ENCODE results near the gene ANO2.

Gene ANO2

GRCh38 chr12:5770727-5771126, 174.3 kb downstream of the ANO2 start:
- no peak for DNase-seq

- no peak for DNase-seq
These were observed 176.4 kb downstream of the ANO2 start for GRCh38 chr12:5768581-5769196.

DNA sequence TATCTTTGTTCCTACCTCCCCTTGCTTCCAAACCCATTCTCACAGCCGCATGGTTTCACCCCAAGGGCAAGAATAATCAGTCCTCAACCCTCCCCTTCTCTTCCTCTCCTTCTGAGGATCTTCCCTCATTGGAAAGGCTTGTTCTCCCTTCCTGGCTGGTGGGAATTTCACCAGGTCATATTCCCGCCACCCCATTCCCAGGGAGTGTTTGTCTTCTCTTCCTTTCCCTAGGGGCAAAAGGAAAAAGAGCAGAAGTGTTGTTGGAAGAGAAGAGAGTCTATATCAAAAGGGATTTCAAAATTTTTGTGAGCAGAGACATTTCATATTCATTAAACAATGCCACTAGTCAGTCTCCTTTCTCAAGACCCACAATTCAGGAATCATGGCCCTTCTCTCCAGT, 176.9 kb downstream of the ANO2 start:
- DNase-seq = no peak

GRCh38 chr12:5758347-5758746, 186.7 kb downstream of the ANO2 start:
- DNase-seq = no peak

DNA sequence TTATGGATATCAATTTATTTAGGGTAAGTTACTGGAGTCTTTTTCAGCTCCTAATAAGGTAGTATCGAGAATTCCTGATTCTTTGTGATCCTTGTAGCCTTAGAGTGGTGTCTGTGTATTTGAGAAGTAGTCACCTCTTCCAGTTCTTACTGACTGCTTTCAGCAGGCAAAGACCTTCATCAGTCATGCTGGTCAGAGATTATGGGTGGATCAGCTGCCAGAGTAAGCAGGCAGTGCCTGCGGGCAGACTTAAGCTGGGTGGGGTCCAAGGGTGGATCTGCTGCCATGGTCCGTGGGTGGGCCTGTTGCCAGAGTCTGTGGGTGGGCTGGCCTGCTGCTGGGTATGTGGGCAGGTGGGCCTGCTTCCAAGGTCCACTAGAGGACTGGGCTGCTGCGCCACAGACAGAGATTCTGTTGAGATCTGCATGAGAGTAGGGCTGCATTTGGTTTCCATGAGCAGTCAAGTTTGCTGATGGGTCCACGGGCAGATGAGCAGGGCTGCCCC, 188.7 kb downstream of the ANO2 start:
- no peak for DNase-seq

- no peak for DNase-seq
These were observed 197.0 kb downstream of the ANO2 start for GRCh38 chr12:5748027-5748426.

DNA sequence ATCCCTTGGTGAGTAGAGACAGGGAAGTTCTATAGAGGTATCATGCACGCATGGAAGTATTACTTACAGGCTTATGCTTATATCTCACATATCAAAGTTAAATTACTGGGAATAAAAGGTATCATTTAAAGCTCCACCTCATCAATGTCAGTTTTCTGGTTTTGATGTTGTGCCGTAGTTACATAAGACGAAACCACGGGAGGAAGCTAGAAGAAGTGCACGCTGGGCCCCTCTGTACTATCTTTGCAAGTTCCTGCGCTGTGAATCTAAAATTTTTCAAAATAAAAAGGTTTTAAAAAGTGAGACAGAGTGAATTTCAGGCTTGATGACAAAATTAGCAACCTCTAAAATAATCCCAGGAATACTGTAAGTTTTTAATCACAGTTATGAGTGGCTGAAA, 198.1 kb downstream of the ANO2 start:
- DNase-seq = no peak

GRCh38 chr12:5746036-5746908, 198.8 kb downstream of the ANO2 start:
- no peak for DNase-seq

- DNase-seq = peak; percentile 66 to 71
These were observed 199.7 kb downstream of the ANO2 start for GRCh38 chr12:5745251-5745888.

GRCh38 chr12:5742258-5742657, 202.8 kb downstream of the ANO2 start:
- DNase-seq = no peak

DNA sequence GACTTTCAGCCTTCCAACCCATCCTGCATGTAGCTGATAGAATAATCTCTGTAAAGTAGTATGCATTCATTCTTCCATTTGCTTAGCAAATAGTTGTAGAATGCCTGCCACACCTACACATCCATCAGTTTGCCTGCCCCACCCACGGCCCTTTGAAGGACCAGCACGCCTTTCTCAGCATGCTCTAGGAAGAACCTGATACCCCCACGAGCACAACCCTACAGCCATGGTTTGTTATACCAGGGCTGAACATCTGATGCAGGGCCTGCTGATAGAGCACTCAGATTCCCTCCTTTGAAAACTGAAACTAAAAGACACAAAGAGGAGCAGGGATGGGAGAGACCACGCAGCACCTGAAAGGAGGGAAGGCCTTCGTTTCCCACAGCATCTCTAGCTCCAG, 205.1 kb downstream of the ANO2 start:
- no peak for DNase-seq

DNA sequence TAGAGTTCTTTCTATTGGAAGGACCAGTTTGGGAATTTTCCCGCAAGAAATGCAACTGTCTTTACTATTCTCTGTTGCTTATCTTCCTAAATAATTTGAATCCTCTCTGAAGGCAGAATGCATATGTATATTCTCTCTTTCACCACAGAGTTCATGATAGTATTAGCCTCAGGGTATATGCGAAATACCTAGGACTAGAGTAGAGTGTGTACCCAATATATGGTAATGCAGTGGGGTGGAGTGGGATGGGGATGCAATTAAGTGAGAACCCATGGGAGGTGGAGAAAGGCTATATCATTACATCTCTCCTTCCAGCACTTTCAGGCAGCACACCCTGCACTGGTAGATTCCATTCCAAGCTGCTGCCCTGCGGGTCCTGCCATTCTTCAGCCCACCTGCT, 207.3 kb downstream of the ANO2 start:
- DNase-seq = no peak

GRCh38 chr12:5736527-5736926, 208.5 kb downstream of the ANO2 start:
- no peak for DNase-seq

DNA sequence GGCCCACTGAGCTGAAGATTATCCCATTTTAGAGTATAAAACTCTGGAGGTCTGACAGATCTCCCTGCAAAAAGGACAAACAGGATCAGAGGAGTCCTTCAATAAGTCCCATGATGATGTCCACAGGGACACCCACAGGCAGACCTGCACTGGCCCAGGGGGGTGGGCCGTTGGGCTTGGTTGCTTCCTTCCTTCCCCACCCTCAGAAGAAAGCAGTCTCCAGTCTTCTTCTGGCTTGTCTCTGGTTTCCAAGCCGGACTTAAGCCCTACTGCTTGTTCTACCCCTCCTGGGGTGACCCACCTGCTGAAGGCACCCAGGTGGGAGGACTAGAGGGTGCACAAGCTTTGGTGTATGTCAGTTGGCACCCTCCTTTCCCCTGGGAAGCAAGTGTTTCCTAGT, 209.0 kb downstream of the ANO2 start:
- DNase-seq = no peak

DNA sequence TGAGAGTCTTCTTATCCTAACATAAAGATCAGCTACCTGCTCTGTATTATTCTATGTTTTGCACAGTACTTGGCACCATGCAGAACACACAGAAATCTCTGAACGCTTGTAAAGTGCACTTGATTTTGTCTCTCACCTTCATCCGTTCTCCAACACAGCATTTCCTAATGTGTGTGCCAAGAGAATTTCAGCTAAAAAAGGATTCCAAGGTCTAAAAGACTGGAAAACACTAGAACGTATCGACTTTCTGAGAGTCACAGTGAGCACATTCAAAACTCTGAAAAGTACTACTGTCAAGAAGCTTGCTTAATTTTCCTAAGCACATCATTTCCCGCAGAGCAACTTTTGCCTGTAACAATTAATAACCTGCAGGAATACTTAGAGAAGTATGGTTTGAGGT, 211.1 kb downstream of the ANO2 start:
- no peak for DNase-seq

- DNase-seq = no peak
These were observed 211.8 kb downstream of the ANO2 start for GRCh38 chr12:5733136-5733755.

DNA sequence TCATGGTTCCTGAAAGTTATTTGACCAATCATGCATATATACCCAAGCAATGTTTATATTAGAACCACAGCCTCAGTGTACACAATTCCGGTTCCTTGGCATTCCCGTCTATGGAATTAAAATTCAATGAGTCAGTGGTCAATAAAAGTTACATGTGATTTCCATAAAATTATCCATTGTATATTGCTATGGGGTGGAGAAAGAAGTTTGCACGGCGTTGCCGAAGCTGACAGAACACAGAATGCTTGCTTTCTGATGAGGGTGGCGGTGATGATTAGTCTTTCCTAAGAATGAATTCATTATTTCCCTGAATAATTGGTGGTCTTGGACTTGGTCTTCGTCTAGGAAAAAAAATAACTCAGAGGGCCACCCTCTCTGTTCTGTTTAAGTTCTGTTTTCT, 214.1 kb downstream of the ANO2 start:
- DNase-seq = no peak

- no peak for DNase-seq
These were observed 221.3 kb downstream of the ANO2 start for GRCh38 chr12:5723711-5724252.

- no peak for DNase-seq
These were observed 222.0 kb downstream of the ANO2 start for GRCh38 chr12:5723071-5723470.

DNA sequence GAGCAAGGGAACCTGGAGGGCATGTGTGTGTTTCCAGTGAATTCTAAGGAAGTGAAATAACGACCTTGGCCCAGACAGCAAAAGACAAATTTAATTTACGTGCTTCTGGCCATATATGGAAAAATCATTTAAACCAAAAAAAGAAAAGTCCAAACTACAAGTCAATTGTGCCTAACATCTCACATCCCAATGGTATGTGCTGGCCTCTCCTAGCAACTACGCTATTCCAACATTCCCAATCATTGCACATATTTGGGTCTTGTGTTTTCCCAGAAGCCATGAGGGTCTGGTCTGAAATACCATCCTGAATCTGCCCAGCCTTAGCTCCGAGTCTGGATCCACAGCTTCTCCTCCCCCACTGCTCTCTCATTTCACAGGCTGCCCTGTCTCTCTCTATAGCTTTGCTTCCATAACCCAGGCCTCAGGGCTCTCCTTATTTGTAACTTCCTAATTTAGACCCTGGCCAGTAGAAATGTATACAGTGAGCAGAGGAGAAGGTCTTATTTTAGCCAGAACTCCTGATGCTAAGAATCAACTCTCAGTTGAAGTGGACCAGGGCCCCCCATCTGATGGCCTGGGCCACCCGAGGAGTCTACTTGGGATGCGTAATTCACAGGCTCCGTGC, 224.6 kb downstream of the ANO2 start:
- DNase-seq = no peak

- no peak for DNase-seq
These were observed 226.4 kb downstream of the ANO2 start for GRCh38 chr12:5718680-5719079.

DNA sequence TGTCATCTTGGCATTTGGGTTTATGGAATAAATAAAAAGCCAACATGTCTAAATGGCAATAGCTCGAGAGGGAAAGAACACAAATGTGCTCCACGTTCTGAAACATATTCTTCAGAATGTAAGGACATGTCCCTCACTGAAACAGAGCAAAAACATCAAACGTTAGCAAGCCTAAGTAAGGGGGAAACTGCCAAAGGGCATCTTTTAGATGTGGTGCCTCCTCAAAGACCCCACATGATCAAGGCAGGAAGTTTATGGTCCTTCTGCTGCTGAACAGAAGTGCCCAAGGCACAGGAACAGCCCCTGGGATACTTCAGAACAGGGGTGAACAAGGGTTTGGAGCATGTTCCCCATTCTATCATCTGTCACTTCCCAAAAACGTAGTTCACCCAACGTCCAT, 227.0 kb downstream of the ANO2 start:
- no peak for DNase-seq

DNA sequence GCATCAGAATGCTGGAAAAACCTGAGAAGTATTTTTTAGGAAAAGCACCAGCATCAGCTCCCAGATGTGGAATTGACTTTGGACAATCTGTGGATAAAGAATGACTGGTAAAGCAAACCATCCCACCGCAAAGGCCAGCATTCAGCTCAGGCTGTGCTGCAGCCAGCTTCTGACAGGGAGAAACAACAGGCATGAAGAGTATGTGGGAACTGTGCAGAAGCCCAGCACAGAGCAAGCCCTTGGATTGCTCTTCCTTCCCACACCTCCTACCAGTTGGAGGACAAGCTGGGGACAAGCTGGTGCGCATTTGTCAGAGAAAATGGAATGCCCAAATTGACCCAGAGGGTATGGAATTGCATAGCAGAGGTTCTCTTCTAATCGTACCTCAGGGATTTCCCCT, 228.1 kb downstream of the ANO2 start:
- DNase-seq = no peak
